HUES64 (cell line): ENCODE data around the gene MLC1.

Experiments
- H3K27ac ChIP-seq: 2 replicates; pipeline ENCODE4 v1.7.0; 2013; ENCODE audit warnings: low read depth, low read length, inconsistent platforms
- H3K27me3 ChIP-seq: 2 replicates; pipeline ENCODE4 v1.6.1; 2013; ENCODE audit warnings: mild to moderate bottlenecking, low read length; ENCODE audit not compliant: insufficient read depth
- H3K36me3 ChIP-seq: 2 replicates; pipeline ENCODE4 v1.6.1; 2013; ENCODE audit warnings: mild to moderate bottlenecking, low read length; ENCODE audit not compliant: insufficient read depth
- H3K4me1 ChIP-seq: 2 replicates; pipeline ENCODE4 v1.6.1; 2013; ENCODE audit warnings: mild to moderate bottlenecking, low read length, moderate library complexity; ENCODE audit not compliant: insufficient read depth
- H3K4me3 ChIP-seq: 2 replicates; pipeline ENCODE4 v1.5.1; 2013; ENCODE audit warnings: mild to moderate bottlenecking, low read length, moderate library complexity
- H3K9ac ChIP-seq: 2 replicates; pipeline ENCODE4 v1.6.1; 2013; ENCODE audit warnings: mild to moderate bottlenecking, low read depth, low read length
- H3K9me3 ChIP-seq: 2 replicates; pipeline ENCODE4 v1.6.1; 2013; ENCODE audit warnings: low read depth, low read length; ENCODE audit not compliant: insufficient read depth
- WGBS: fragments of 150-250, 120-280 bp; methylation state at CpG from one replicate; pipeline ENCODE4 v1.1.7; 2013; ENCODE audit warnings: missing lambda C conversion rate; 5-methylcytosine and 5-hydroxymethylcytosine counted together

MLC1 gene

GRCh38 chr22:50118129-50118528, 32.9 kb upstream of the MLC1 start:
- no peak overlapping the region for H3K9ac ChIP-seq
- WGBS: 85% methylated on average over 3 of the region's 3 CpGs
- no peak overlapping the region for H3K4me3 ChIP-seq
- peaks cover 4% of the 10 kb centered on the region; the same call in 1 of the 2 replicates for H3K4me1 ChIP-seq
- no peaks in the 10 kb centered on the region for H3K36me3 ChIP-seq
- H3K27me3 ChIP-seq: 0 out of 2 replicates have a peak, but pooled peaks cover 4% of the 10 kb centered on the region
- H3K9me3 ChIP-seq: 0 out of 2 replicates have a peak, but pooled peaks cover 3% of the 10 kb centered on the region
- no peak overlapping the region for H3K27ac ChIP-seq

- Histone ChIP-seq H3K27me3 (0 out of 2 replicates have a peak, but pooled peaks cover 4% of the 10 kb centered on the region), H3K9ac (no peak overlapping the region), H3K27ac (no peak overlapping the region), H3K36me3 (no peaks in the 10 kb centered on the region), H3K4me1 (peaks cover 4% of the 10 kb centered on the region; the same call in 1 of the 2 replicates), H3K9me3 (0 out of 2 replicates have a peak, but pooled peaks cover under 1% of the 10 kb centered on the region), H3K4me3 (no peak overlapping the region)
- 92% methylated on average over 19 of the region's 19 CpGs for WGBS
Observed at GRCh38 chr22:50117168-50117762, 32.0 kb upstream of the MLC1 start.

DNA sequence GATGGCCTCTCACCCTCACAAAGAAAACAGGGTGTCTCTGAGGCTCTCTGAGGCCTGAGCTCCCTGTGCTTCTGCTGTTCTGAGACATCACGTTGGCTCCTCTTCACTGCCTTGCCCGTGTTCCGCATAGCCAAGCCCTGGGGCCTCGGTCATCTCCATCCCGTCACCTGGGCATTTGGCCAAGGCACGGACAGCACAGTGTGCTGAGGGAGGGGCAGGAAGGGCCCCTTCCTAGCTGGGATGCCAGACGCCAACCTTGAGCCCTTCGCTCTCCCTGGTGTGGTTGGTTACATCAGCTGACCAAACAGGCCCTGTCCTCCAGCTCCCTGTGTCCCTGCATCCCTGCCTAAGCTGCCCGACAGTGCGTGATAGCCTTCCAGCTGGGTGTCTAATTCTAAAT, 30.5 kb upstream of the MLC1 start:
- 0 out of 2 replicates have a peak, but pooled peaks cover 3% of the 10 kb centered on the region for H3K27me3 ChIP-seq
- H3K9ac ChIP-seq: no peak overlapping the region
- no peak overlapping the region for H3K4me3 ChIP-seq
- no peak overlapping the region for H3K27ac ChIP-seq
- peaks cover 4% of the 10 kb centered on the region; the same call in 1 of the 2 replicates for H3K4me1 ChIP-seq
- H3K36me3 ChIP-seq: no peaks in the 10 kb centered on the region
- H3K9me3 ChIP-seq: no peaks in the 10 kb centered on the region
- 95% methylated on average over 10 of the region's 10 CpGs for WGBS

DNA sequence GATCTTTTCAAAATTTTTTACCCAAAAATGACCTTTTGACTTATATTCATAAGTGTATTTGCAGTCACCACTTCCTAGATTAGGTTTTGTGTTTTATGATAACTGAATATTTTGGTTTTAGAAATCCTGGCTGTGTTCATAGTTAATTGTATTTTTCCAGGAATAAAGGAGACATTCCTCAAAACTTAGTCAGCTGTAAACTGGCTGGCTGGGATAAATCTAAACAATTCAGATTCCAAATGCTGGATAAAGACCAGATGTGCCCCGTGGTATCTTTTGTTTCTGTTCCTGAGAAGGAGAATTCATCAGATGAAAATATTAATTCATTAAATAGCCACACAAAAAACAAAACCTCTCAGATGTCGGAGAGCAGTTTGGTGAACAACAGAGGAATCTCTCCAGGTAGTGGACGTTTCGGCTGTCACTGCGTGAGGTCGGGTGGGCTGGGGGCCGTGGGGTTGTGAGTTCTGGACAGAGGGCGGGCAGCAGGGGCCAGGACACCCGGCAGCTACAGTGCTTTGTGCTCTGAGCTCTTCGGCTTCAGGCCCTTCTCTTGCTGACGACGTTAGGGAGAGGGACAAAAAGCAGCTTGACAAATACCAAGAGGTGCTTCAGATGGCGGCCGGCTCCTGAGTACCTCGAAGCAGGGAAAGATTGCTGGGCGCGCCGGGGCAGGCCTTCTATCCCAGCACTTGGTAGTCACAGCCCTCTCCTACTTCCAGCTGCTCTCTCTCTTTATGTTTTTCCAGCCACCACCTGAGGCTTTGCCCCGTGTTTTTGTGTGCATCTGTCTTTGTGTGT, 29.2 kb upstream of the MLC1 start:
- 84% methylated on average over 18 of the region's 19 CpGs for WGBS
- Histone ChIP-seq H3K27ac (no peak overlapping the region), H3K9me3 (no peaks in the 10 kb centered on the region), H3K4me1 (peaks cover 4% of the 10 kb centered on the region; the same call in 1 of the 2 replicates), H3K4me3 (no peak overlapping the region), H3K27me3 (no peaks in the 10 kb centered on the region), H3K36me3 (no peaks in the 10 kb centered on the region), H3K9ac (no peak overlapping the region)

DNA sequence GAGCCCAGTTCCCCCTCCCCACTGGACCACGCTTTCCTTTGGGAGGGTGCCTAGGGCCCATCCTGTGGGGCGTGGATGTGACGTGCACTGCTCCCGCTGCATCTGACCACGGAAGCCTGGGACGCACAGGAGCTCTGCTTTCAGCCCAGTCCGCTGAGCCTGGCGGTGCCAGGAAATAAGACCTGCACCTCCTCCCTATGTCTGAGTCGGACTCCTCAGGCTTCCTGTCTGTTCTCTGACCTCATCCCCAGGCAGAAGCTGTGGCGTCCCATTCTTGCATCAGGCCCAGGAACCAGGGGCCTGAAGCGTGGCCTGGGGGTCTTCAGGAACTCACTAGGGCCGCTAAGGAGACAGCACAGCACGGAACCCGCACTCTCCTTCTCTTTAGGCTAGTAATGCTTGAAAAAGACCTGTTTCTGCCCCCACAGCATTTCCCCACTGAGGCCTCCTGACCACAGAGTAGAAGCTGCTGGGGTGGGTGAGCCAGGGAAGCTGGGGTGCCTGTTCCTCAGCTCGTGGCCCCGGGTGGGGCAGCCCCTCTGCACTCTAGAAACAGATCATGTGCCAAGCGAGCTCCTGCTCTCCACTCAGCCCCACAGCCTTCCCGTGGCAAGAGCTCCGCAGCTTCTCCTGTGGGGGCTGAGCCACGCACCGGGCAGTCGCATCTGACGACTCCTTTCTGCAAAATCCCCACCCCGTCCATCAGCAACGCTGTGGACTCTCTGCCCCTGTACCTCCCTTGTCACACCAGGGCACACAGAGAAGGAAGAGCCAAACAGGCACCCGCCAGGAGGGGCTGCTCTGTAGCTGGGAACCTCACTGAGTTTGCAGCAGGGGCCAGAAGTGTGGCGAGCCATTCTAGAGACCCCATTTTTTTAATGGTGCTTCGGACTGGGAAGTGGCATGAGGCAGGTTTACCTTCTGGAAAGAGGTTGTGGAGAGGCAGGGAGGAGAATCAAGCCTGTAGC, 27.2 kb upstream of the MLC1 start:
- 89% methylated on average over 28 of the region's 28 CpGs for WGBS
- H3K4me3 ChIP-seq: no peak overlapping the region
- H3K9me3 ChIP-seq: no peaks in the 10 kb centered on the region
- peaks cover 4% of the 10 kb centered on the region; the same call in 1 of the 2 replicates for H3K4me1 ChIP-seq
- H3K27me3 ChIP-seq: no peaks in the 10 kb centered on the region
- H3K9ac ChIP-seq: no peak overlapping the region
- no peak overlapping the region for H3K27ac ChIP-seq
- H3K36me3 ChIP-seq: no peaks in the 10 kb centered on the region

- WGBS: 88% methylated on average over 1 of the region's 1 CpG
Observed at GRCh38 chr22:50111056-50111455, 25.8 kb upstream of the MLC1 start.

GRCh38 chr22:50107529-50107928, 22.3 kb upstream of the MLC1 start:
- Histone ChIP-seq H3K27me3 (no peaks in the 10 kb centered on the region), H3K27ac (no peak overlapping the region), H3K4me3 (no peak overlapping the region), H3K4me1 (no peaks in the 10 kb centered on the region), H3K9me3 (no peaks in the 10 kb centered on the region), H3K36me3 (no peaks in the 10 kb centered on the region), H3K9ac (no peak overlapping the region)
- WGBS: 89% methylated on average over 9 of the region's 9 CpGs

More at GRCh38 chr22:50111056-50111455, 25.8 kb upstream of the MLC1 start:
- Histone ChIP-seq H3K9ac (no peak overlapping the region), H3K4me3 (no peak overlapping the region), H3K27me3 (no peaks in the 10 kb centered on the region), H3K27ac (no peak overlapping the region), H3K36me3 (no peaks in the 10 kb centered on the region), H3K4me1 (peaks cover 4% of the 10 kb centered on the region; the same call in 1 of the 2 replicates), H3K9me3 (no peaks in the 10 kb centered on the region)

- no peaks in the 10 kb centered on the region for H3K27me3 ChIP-seq
- H3K9me3 ChIP-seq: no peaks in the 10 kb centered on the region
- H3K36me3 ChIP-seq: no peaks in the 10 kb centered on the region
- no peak overlapping the region for H3K9ac ChIP-seq
- no peak overlapping the region for H3K4me3 ChIP-seq
- H3K27ac ChIP-seq: no peak overlapping the region
- H3K4me1 ChIP-seq: no peaks in the 10 kb centered on the region
- WGBS: 89% methylated on average over 9 of the region's 9 CpGs
Observed at GRCh38 chr22:50105208-50106100, 20.2 kb upstream of the MLC1 start.

GRCh38 chr22:50104141-50104544, 18.9 kb upstream of the MLC1 start:
- Histone ChIP-seq H3K9ac (no peak overlapping the region), H3K27ac (no peak overlapping the region), H3K4me3 (no peak overlapping the region), H3K4me1 (no peaks in the 10 kb centered on the region), H3K9me3 (no peaks in the 10 kb centered on the region), H3K36me3 (no peaks in the 10 kb centered on the region), H3K27me3 (no peaks in the 10 kb centered on the region)
- 90% methylated on average over 6 of the region's 6 CpGs for WGBS

DNA sequence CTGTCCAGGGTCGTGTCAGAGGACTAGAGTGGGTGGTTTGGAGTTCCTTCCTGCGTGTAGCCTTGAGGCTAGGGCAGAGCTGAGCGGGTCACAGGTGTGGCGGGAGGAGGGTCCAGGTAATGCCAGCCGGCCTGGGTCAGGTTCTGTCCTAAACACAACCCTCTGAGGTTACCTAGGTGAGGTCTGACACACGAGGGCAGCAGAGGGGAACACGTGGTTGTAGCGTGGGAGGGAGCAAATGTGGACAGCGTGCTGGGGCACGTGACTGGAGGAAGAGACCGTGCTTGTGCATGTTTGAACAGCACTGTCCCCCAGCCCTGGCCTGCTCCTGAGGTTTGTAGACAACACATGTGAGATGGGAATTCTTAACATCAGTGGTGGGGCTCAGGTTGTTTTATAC, 17.7 kb upstream of the MLC1 start:
- Histone ChIP-seq H3K9me3 (no peaks in the 10 kb centered on the region), H3K27ac (no peak overlapping the region), H3K9ac (no peak overlapping the region), H3K27me3 (no peaks in the 10 kb centered on the region), H3K4me1 (no peaks in the 10 kb centered on the region), H3K4me3 (no peak overlapping the region), H3K36me3 (no peaks in the 10 kb centered on the region)
- 75% methylated on average over 11 of the region's 11 CpGs for WGBS
